PC-9 (cell line): ENCODE results near the gene PROS1. TPM values are rescaled to one million over a fixed set of nuclear protein-coding genes. Genes with fewer than 3 reads are reported as not detected.
"Not testable (repeated sequence)": the region's sequence is repeated elsewhere in the genome, so short reads cannot be mapped to it uniquely, and the experiment has no call there.

ENCODE experiments used
- BruUV-seq: library from RNA; stranded (reverse); fragments of 400-500 nt; replicated peaks from 2 replicates; lab custom pipeline; 2021; lab: Mats Ljungman, UMichigan
- CTCF ChIA-PET: fragments of 300-600 bp; sonication (Branson Sonifier 250); formaldehyde crosslinking; loops from one replicate; lab custom pipeline; 2022; ENCODE audit warnings: antibody characterized with exemption; lab: Charles Lee
- POLR2A ChIA-PET: fragments of 300-600 bp; sonication (Branson Sonifier 250); formaldehyde crosslinking; loops from one replicate; lab custom pipeline; 2022; ENCODE audit warnings: antibody characterized with exemption; ENCODE audit not compliant: unreplicated experiment; lab: Charles Lee
- DNase-seq, 2 experiments: peaks; one replicate each; pipeline versions ENCODE4 v3.0.0 to v3.0.0-alpha.2; 2015 to 2022; ENCODE audit warnings: mixed read lengths in 1 of 2
- H2AFZ ChIP-seq: fragments of 200-600 bp; sonication (generic); 2 replicates; pipeline ENCODE4 v1.8.1; 2017; ENCODE audit warnings: antibody characterized with exemption
- H3F3A ChIP-seq: fragments of 200-600 bp; sonication (generic); 2 replicates; pipeline ENCODE4 v1.8.1; 2017; ENCODE audit warnings: antibody characterized with exemption, mild to moderate bottlenecking, low read depth; ENCODE audit not compliant: insufficient read depth
- H3K27ac ChIP-seq: fragments of 200-600 bp; sonication (generic); 2 replicates; pipeline ENCODE4 v1.6.1; 2016; ENCODE audit warnings: mixed run types
- H3K27me3 ChIP-seq: fragments of 200-600 bp; sonication (generic); 2 replicates; pipeline ENCODE4 v1.6.1; 2016; ENCODE audit warnings: low read depth, mixed run types; ENCODE audit not compliant: insufficient read depth
- H3K36me3 ChIP-seq: fragments of 200-600 bp; sonication (generic); 2 replicates; pipeline ENCODE4 v1.6.1; 2016; ENCODE audit warnings: low read depth, mixed run types
- H3K4me1 ChIP-seq: fragments of 200-600 bp; sonication (generic); replicated peaks from 2 replicates; pipeline ENCODE4 v1.6.1; 2016; ENCODE audit warnings: mixed run types; ENCODE audit not compliant: insufficient read depth
- H3K4me2 ChIP-seq: fragments of 200-600 bp; sonication (generic); 2 replicates; pipeline ENCODE4 v1.6.1; 2017; ENCODE audit warnings: mixed run types
- H3K4me3 ChIP-seq: fragments of 200-600 bp; sonication (generic); 2 replicates; pipeline ENCODE4 v1.6.1; 2016; ENCODE audit warnings: mixed run types
- H3K79me2 ChIP-seq: fragments of 200-600 bp; sonication (generic); 2 replicates; pipeline ENCODE4 v1.6.1; 2017; ENCODE audit warnings: low read depth, mixed run types
- H3K9me2 ChIP-seq: fragments of 200-600 bp; sonication (generic); 2 replicates; pipeline ENCODE4 v1.8.1; 2017; ENCODE audit warnings: mild to moderate bottlenecking; ENCODE audit not compliant: insufficient read depth
- H3K9me3 ChIP-seq: fragments of 200-600 bp; sonication (generic); 2 replicates; pipeline ENCODE4 v1.8.1; 2016; ENCODE audit warnings: low read depth; ENCODE audit not compliant: insufficient read depth
- H4K20me1 ChIP-seq: fragments of 200-600 bp; sonication (generic); 2 replicates; pipeline ENCODE4 v1.8.1; 2017; ENCODE audit not compliant: insufficient read depth
- EZH2 ChIP-seq: fragments of 200-600 bp; sonication (generic); IDR thresholded peaks from 2 replicates; pipeline ENCODE4 v1.8.0; 2017; ENCODE audit warnings: antibody characterized with exemption, low read depth
- intact Hi-C: fragments of 100-400 bp; cut with micrococcal nuclease; formaldehyde crosslinking; loops from one replicate; pipeline ENCODE4 v1.10.0; 2022; ENCODE audit not compliant: unreplicated experiment
- total RNA-seq: library from RNA; stranded (reverse); gene quantifications from 2 replicates; pipeline ENCODE4 v1.2.3, GENCODE V29; 2021
- TF ChIP-seq, protein P1 (sequence below): fragments of 200-600 bp; sonication (generic); conservative IDR thresholded peaks from 2 replicates; pipeline ENCODE4 v1.6.1; 2017; ENCODE audit warnings: mixed run types, antibody characterized with exemption, mild to moderate bottlenecking, moderate library complexity

The PROS1 gene
- total RNA-seq, 1 experiment from 2014 or later, result 0.57 TPM

DNA sequence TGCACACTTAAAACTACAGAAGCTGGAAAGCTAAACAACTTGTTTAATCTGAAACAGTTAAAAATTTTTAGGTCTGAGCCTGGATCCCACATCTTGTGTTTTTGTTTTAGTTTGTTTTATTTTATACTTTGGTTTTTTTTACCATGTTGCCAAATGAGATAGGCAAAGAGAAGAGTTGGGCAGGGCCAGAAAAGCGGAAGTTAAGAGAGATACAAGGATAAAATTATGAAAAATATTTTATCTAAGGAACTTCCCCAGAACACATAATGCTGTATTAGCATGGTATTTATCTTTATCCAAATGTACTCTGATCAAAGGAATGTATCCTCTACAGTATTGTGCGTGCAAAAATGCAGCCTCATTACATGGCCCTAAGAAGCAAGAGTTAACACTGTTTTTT is 50.7 kb downstream of the PROS1 start:
- H3K4me3 ChIP-seq, result no peak overlapping the region
- no peaks in the 10 kb centered on the region for H3F3A ChIP-seq
- peaks cover 4% of the 10 kb centered on the region; the same call in 1 of the 2 replicates for H3K9me2 ChIP-seq
- H3K9me3 ChIP-seq, result no peaks in the 10 kb centered on the region
- ChIA-PET POLR2A (no interaction called here), CTCF (no interaction called here)
- H2AFZ ChIP-seq, result no peak overlapping the region
- H3K27me3 ChIP-seq, result no peaks in the 10 kb centered on the region
- H3K36me3 ChIP-seq, result no peaks in the 10 kb centered on the region
- no TSS peak for BruUV-seq
- no peak for DNase-seq
- H3K27ac ChIP-seq, result no peak overlapping the region
- H4K20me1 ChIP-seq, result no peaks in the 10 kb centered on the region
- no peaks in the 10 kb centered on the region for H3K4me1 ChIP-seq
- intact Hi-C loops, result no loop called here
- H3K4me2 ChIP-seq, result no peak overlapping the region
- no peak for TF ChIP-seq EZH2
- TF ChIP-seq, protein P1, sequence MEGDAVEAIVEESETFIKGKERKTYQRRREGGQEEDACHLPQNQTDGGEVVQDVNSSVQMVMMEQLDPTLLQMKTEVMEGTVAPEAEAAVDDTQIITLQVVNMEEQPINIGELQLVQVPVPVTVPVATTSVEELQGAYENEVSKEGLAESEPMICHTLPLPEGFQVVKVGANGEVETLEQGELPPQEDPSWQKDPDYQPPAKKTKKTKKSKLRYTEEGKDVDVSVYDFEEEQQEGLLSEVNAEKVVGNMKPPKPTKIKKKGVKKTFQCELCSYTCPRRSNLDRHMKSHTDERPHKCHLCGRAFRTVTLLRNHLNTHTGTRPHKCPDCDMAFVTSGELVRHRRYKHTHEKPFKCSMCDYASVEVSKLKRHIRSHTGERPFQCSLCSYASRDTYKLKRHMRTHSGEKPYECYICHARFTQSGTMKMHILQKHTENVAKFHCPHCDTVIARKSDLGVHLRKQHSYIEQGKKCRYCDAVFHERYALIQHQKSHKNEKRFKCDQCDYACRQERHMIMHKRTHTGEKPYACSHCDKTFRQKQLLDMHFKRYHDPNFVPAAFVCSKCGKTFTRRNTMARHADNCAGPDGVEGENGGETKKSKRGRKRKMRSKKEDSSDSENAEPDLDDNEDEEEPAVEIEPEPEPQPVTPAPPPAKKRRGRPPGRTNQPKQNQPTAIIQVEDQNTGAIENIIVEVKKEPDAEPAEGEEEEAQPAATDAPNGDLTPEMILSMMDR, result no peak
- H3K79me2 ChIP-seq, result no peaks in the 10 kb centered on the region

GRCh38 chr3:93917546-93918029 is 56.1 kb downstream of the PROS1 start:
- POLR2A ChIA-PET, H4K20me1 ChIP-seq, intact Hi-C loops, BruUV-seq, H3K36me3 ChIP-seq, H3F3A ChIP-seq, H3K4me2 ChIP-seq, CTCF ChIA-PET, H3K4me1 ChIP-seq, H3K9me3 ChIP-seq, H2AFZ ChIP-seq, H3K79me2 ChIP-seq, H3K9me2 ChIP-seq, H3K4me3 ChIP-seq, H3K27ac ChIP-seq, DNase-seq, H3K27me3 ChIP-seq: not testable (repeated sequence)

GRCh38 chr3:93913623-93914022 is 60.1 kb downstream of the PROS1 start:
- H3K27ac ChIP-seq, H3K79me2 ChIP-seq, H3K27me3 ChIP-seq, CTCF ChIA-PET, H3K36me3 ChIP-seq, intact Hi-C loops, H3K9me2 ChIP-seq, H3F3A ChIP-seq, POLR2A ChIA-PET, H4K20me1 ChIP-seq, H3K4me2 ChIP-seq, H3K9me3 ChIP-seq, H3K4me1 ChIP-seq, BruUV-seq, DNase-seq, H3K4me3 ChIP-seq, H2AFZ ChIP-seq: not testable (repeated sequence)

DNA sequence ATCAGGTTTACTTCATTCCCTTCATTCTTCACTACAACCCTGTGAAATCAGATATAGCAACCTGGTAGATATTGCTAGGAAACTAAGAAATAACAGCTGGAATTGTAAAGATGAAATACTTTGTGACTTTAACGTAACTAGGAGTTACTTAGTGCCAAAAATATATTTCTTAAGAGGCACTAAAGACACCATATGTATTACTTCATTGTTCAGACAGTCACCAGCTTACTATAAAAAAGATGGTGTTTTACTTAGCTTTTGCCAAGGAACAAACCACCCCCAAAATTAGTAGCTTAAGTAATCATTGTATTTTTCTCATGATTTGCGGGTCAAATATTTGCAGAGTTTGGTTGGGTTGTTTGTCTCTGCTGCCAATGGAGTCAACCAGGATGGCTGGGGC is 62.5 kb downstream of the PROS1 start:
- BruUV-seq, result no TSS peak
- CTCF ChIA-PET, result no interaction called here

More for the DNA sequence above, 62.5 kb downstream of the PROS1 start:
- Histone ChIP-seq H3K4me3 (no peak overlapping the region), H3F3A (no peaks in the 10 kb centered on the region), H3K4me1 (no peaks in the 10 kb centered on the region), H3K27me3 (no peaks in the 10 kb centered on the region), H3K9me2 (no peaks in the 10 kb centered on the region), H3K9me3 (no peaks in the 10 kb centered on the region), H3K4me2 (no peak overlapping the region), H2AFZ (no peak overlapping the region; the same call in 1 of the 2 replicates), H3K36me3 (no peaks in the 10 kb centered on the region), H3K79me2 (no peaks in the 10 kb centered on the region), H3K27ac (no peak overlapping the region), H4K20me1 (no peaks in the 10 kb centered on the region)
- no peak for TF ChIP-seq EZH2
- DNase-seq, result no peak
- intact Hi-C loops, result no loop called here
- POLR2A ChIA-PET, result no interaction called here
